Measurements from ENCODE around the gene ACOT7. TPM values are rescaled to one million over a fixed set of nuclear protein-coding genes. Genes with fewer than 3 reads are reported as not detected.
"Not testable (repeated sequence)": the region's sequence is repeated elsewhere in the genome, so short reads cannot be mapped to it uniquely, and the experiment has no call there.

ACOT7 gene
- total RNA-seq, 1 donor from 2014 or later = 13.8 TPM

DNA sequence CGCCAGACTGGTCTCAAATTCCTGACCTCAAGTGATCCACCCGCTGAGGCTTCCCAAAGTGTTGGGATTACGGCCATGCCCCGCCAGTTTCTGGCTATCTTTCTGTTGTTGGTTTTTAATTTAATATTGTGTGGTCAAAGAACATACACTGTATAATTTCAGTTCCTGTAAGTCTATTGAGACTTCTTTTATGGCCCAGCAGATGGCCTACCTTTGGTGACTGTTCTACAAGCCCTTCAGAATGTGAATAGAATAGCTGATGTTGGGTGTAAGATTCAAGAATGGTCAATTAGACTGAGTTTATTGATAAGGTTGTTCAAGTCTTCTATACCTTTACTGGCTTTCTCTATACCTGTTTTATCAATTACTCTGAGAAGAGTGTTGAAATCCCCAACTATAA is 15.5 kb upstream of the ACOT7 start:
- intact Hi-C loops (cut with DNase I) = loop anchor here (10.0 kb wide), 1 partner anchor 354 kb away; no protein-coding TSS in a partner anchor
- no peak for DNase-seq (ENCODE audit: low spot score)

DNA sequence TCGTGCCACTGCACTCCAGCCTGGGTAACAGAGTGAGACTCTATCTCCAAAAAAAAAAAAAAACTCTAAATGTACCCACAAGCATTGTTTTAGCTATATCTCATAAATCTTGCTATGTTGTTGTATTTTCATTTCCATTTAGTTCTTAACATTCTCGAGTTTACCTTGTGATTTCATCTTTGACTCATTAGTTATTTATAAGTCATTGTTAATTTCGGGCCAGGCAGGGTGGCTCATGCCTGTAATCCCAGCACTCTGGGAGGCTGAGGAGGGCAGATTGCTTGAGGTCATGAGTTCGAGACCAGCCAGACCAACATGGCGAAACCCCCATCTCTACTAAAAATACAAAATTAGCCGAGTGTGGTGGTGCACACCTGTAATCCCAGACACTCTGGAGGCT is 14.5 kb upstream of the ACOT7 start:
- intact Hi-C loops (cut with DNase I) = loop anchor here (10.0 kb wide), 1 partner anchor 353 kb away; no protein-coding TSS in a partner anchor
- no peak for DNase-seq (ENCODE audit: low spot score)

DNA sequence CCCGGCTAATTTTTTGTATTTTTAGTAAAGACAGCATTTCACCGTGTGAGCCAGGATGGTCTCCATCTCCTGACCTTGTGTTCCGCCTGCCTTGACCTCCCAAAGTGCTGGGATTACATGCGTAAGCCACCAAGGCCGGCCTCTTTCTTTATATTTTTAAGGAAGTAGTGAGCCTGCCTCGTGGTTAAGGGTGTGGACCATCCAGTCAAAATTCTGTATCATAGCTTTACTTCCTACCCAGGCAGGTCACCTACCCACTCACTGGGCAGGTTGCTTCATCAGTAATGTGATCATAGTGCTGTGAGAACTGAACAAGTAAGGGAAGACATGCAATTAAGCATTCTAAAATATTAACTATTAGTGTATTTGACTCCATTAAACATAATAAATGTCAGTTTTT is 8.1 kb upstream of the ACOT7 start:
- DNase-seq (ENCODE audit: low spot score) = no peak

DNA sequence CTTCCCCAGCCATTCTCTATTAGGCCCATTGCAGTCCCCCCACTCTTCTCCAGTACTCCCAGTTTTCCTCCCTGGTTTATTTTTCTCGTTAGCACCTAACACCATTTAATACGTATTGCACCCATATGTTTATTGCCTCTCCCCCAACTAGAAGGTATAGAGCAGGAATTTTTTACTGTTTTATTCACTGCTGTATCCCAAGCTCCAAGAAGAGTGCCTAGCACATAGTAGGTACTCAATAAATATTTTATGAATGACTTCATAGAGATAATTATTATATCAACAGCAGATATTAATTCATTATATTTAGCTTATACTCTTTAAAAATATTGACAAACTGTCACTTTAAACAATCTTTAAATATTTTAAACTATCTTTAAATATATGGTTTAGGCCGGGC is 5.7 kb upstream of the ACOT7 start:
- no peak for DNase-seq (ENCODE audit: low spot score)
- intact Hi-C loops (cut with DNase I) = no loop called here

More for the DNA sequence above, 8.1 kb upstream of the ACOT7 start:
- intact Hi-C loops (cut with DNase I) = loop anchor here (5.0 to 10.0 kb wide), 2 partner anchors 54 to 347 kb away; no protein-coding TSS in a partner anchor

DNA sequence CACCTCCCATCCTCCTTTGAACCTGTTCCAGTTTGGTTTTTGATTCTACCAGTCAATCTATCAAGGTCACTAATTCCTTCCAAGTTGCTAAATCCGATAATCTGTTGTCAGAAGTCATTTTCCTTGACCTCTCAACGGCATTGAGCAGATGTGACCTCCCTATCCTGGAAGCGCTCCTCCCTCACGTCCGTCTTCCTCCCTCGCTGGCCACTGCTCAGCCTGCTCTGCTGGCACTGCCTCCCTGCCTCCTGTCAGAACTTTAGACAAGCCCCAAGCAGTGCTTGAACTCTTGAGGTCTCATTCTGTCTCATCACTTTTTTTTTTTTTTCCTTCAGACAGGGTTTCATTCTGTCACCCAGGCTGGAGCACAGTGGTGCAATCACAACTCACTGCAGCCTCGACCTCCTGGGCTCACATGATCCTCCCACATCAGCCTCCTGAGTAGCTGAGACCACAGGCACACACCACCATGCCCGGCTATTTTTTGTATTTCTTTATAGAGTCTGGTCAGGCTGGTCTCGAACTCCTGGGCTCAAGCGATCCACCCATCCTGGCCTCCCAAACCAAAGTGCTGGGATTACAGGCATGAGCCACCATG is 4.4 kb upstream of the ACOT7 start:
- DNase-seq (ENCODE audit: low spot score) = no peak
- intact Hi-C loops (cut with DNase I) = loop anchor here (2.0 kb wide), 1 partner anchor 33 kb away; no protein-coding TSS in a partner anchor

DNA sequence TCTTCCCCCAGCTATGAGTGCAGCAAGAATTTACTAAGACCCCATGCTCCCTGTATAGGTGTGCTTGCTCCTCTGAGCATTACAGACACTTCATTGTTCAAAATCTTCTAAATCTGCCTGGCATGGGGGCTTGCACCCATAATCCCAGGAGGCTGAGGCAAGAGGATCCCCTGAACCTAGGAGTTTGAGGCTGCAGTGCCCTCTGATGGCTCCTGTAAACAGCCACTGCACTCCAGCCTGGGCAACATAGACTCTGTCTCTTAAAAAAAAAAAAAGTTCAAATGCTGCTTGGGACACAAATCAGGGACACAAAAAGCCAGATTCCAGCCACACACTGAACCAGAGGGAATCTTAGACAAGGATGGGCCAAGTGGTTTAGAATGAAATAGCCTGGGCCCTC is 3.4 kb upstream of the ACOT7 start:
- DNase-seq (ENCODE audit: low spot score) = no peak
- intact Hi-C loops (cut with DNase I) = loop anchor here (2.0 kb wide), 1 partner anchor 32 kb away; no protein-coding TSS in a partner anchor

DNA sequence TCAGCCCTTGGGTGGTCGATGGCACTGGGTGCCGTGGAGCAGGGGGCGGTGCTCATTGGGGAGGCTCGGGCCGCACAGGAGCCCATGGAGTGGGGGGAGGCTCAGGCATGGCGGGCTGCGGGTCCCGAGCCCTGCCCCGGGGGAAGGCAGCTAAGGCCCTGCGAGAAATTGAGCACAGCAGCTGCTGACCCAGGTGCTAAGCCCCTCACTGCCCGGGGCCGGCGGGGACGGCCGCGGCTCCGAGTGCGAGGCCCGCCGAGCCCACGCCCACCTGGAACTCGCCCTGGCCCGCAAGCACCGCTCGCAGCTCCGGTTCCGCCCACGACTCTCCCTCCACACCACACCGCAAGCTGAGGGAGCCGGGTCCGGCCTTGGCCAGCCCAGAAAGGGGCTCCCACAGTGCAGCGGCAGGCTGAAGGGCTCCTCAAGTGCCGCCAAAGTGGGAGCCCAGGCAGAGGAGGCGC is 2.2 kb upstream of the ACOT7 start:
- intact Hi-C loops (cut with DNase I) = loop anchor here (2.0 kb wide), 1 partner anchor 31 kb away; no protein-coding TSS in a partner anchor
- not testable (repeated sequence) for DNase-seq (ENCODE audit: low spot score)

DNA sequence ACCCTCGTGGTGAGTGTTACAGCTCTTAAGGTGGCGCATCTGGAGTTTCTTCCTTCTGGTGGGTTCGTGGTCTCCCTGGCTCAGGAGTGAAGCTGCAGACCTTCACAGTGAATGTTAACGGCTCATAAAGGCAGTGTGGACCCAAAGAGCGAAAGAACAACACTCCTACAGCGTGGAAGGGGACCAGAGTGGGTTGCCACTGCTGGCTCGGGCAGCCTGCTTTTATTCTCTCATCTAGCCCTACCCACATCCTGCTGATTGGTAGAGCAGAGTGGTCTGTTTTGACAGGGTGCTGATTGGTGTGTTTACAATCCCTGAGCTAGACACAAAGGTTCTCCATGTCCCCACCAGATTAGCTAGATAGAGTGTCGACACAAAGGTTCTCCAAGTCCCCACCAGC is 1.6 kb upstream of the ACOT7 start:
- intact Hi-C loops (cut with DNase I); DNase-seq (ENCODE audit: low spot score): not testable (repeated sequence)

DNA sequence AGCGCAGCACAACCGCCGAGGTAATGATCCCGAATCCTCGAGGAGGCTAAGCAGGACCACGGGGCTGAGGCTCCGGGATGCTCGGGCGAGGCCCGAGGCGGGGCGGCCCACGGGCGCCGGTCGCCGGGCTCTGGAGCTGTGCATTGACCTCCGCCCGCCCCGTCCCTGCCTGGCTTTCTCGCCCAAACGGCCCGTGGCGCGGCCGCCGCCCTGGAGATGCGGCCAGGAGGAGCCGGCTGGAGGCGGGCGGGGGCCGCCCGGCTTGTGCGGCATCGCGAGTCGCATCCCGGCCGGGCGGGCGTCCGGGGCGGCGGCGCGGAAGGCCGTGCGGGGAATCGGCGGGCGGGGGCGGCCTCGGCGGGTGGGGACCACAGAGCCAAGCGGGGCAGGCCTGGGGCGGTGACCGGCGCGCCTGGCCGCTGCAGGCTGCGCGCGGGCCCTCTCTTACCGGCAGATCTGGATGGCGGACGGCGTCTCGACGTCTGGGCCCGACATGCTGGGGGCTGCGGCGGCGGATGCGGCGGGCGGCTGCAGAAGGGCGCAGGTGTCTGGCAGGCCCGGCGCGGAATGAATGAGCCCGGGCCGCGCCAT is 663 bp downstream of the ACOT7 start:
- DNase-seq (ENCODE audit: low spot score) = no peak
- intact Hi-C loops (cut with DNase I) = loop anchor here (5.0 kb wide), 2 partner anchors 36 to 196 kb away; partner anchors contain the start of gene RPL22

DNA sequence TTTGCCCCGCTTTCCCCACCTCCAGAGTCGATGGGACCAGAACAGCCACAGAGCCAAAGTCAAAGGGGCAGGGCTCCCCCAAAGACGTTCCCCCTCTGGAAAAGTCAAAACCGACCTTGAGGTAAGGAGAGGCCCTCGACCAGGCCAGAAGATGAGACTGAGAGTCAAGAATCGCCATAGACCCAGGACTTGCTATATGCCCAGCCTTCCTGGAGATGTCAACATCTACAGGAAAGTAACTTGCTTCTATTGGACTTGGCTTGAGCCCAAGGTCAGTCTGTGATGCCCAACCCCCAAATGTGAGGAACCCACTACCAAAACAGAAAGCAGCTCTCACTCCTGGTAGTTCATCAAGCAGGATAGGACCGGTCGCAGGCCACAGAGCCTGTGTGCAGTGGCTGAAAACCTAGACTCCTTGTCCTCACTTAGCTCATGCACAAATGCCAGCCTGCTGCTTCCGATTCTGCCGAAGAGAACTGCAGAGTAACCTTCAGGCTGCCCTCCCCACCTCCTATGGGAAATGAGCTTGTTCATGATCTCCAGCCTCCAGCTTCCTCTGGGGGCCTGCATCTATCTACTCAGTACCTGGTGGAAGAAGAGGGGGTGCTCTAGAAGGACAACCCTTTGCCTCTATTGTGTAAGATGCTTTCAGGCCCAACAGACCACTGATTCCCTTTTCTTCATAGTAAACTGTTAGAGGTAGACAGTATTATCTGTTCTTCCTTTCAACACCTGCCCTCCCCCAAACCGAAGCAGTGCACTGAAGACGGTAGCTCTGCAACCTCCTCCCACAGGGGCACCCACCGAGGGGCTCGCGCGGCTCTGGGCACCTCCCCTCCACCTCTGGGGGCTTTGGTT is 1.4 kb downstream of the ACOT7 start:
- DNase-seq (ENCODE audit: low spot score) = no peak
- intact Hi-C loops (cut with DNase I) = loop anchor here (5.0 kb wide), 2 partner anchors 35 to 195 kb away; partner anchors contain the start of gene RPL22

DNA sequence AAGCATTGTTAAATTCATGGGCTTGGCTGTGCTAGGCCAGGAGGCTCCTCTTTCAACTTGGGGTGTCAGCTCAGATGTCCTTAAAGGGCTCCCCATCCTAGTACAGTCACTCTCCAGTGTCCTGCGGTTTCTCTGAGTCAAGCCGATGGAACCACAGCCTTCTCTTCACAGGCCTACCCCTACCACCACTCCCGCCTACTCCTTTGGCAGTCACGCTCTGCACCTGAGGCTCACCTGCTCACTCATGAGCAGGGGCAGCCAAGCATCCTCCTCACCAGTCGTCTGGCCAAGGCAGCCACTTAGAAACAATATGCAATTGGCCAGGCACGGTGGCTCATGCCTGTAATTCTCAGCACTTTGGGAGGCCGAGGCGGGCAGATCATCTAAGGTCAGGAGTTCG is 3.6 kb downstream of the ACOT7 start:
- no peak for DNase-seq (ENCODE audit: low spot score)
- intact Hi-C loops (cut with DNase I) = loop anchor here (5.0 kb wide), 2 partner anchors 33 to 193 kb away; partner anchors contain the start of gene RPL22

DNA sequence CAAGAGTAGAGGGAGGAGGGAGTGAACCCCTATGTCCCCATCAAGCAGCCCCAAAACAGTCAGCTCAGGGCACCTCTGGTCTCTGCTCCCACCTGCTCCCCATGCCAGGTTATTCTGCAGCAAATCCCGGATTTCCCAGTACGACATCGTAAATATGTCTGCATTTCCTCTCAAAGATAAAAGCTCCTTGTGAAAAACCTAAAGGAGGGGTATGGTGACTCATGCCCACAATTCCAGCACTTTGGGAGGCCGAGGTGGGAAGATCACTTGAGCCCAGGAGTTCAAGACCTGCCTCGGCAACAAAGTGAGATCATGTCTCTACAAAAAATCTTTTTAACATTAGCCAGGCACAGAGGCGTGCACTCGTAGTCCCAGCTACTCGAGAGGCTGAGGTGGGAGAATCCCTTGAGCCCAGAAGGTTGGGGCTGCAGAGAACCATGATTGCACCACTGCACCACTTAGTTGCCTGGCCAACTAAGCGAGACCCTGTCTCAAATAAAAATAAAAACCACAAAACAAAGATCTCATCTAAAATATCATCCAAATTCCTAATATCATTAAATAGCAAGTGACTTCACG is 7.1 kb downstream of the ACOT7 start:
- DNase-seq (ENCODE audit: low spot score) = no peak
- intact Hi-C loops (cut with DNase I) = no loop called here

DNA sequence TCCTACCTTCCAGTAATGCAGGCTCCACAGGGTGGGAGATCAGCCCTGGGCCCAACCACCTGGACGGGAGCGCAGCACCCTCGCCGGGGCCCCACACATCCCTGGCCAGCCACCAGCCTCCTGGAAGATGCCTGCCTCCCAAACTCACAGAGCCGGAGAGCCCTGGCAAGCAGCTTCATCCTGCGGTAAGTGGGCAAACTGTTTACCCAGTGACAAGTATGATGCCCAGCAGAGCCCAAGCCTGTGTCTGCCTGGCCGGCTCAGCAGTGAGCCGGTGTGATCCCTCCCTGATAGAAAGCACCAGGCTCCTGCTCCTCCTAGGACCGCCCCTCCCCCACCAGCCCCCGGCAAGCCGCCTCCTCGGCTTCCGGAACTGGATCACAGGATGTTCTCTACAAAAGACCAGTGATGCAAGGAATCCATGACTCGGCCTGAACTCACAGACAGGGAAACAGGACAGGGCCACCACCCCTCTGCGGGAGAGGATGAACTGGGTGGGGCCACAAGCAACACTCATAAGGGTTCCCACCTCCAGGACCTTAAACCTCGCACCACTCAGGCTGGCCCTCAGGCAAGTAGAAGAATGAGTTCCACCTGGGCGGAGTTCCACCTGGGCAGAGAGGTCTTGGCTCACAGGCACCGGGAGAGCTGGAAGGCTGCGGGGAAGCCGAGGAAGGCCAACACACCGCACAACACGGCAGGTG is 7.9 kb downstream of the ACOT7 start:
- no peak for DNase-seq (ENCODE audit: low spot score)
- intact Hi-C loops (cut with DNase I) = no loop called here

DNA sequence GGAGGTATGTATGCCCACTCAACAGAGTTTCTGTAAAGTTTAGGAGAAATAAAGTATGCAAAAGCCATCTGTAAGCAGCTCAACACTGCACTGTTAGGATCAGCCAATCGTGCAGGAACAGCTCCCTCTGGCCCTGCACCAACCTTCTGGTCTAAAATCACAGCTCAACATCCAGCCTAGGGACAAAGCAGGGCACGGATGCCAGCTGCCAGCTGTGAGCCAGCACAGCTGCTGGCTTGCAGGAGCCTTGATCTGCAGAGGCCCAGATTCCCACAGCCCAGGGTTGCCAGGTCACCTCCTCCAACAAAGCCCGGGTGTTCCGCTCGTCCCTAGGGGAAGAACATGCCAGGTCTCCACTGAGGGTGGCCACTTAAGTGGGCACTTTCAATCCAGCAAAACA is 8.6 kb downstream of the ACOT7 start:
- DNase-seq (ENCODE audit: low spot score) = no peak
- intact Hi-C loops (cut with DNase I) = no loop called here

DNA sequence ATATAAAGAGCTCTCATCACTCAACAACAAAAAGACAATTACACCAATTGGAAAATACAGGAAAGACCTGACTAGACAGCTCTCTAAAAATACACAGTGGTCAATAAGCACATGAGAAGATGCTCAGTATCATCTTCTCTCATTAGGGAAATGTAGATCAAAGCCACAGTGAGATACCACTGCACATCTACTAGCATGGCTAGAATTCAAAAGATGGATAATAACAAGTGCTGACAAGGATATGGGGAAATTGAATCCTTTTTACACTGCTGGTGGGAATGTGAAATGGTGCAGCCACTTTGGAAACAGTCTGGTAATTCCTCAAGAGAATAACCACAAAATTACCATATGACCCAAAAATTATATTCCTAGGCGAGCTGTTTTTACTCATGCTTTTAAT is 9.4 kb downstream of the ACOT7 start:
- intact Hi-C loops (cut with DNase I) = no loop called here
- no peak for DNase-seq (ENCODE audit: low spot score)

DNA sequence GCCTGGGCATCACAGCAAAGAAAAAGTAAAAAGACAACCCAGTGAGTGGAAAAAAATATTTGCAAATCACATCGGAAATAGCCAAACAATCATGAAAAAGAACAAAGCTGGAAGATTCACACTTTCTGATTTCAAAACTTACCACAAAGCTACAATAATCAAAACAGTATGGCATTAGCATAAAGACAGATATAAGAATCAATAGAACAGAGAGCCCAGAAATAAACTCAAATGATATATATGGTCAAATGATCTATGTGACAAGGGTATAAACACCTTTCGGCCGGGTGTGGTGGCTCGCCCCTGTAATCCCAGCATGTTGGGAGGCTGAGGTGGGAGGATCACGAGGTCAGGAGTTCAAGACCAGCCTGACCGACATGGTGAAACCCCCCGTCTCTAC is 13.5 kb downstream of the ACOT7 start:
- intact Hi-C loops (cut with DNase I) = no loop called here
- no peak for DNase-seq (ENCODE audit: low spot score)

DNA sequence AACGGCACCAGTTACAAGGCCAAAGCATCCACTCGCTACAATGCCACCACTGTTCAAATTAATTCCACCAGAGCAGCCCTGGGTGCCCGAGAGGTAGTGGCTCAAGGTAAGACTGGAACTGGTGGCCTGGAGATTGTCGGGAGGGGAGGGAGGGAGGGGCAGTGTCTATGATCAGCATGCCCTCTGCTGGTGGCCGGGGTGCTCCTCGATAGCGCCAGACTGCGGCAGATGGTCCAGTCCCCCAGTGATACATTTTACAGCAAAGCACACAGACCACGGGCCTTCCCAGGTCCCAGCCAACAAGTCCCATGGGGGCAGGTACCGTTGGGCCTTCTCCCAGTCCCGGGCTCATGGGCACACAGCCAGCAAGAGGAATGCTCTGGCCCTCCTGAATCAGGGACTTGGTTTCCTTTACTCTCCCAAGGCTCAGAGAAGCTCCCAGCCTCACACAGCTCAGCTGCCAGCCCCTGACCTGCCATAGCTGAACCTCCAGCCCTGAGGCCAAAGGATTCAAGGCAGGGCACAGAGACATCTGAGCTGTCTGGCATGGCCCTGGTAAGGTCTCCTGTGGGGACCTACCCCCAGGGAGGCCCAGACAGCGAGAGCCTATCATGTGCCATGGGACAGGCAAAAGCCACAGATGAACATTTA is 15.3 kb downstream of the ACOT7 start:
- intact Hi-C loops (cut with DNase I) = no loop called here
- DNase-seq (ENCODE audit: low spot score) = no peak

DNA sequence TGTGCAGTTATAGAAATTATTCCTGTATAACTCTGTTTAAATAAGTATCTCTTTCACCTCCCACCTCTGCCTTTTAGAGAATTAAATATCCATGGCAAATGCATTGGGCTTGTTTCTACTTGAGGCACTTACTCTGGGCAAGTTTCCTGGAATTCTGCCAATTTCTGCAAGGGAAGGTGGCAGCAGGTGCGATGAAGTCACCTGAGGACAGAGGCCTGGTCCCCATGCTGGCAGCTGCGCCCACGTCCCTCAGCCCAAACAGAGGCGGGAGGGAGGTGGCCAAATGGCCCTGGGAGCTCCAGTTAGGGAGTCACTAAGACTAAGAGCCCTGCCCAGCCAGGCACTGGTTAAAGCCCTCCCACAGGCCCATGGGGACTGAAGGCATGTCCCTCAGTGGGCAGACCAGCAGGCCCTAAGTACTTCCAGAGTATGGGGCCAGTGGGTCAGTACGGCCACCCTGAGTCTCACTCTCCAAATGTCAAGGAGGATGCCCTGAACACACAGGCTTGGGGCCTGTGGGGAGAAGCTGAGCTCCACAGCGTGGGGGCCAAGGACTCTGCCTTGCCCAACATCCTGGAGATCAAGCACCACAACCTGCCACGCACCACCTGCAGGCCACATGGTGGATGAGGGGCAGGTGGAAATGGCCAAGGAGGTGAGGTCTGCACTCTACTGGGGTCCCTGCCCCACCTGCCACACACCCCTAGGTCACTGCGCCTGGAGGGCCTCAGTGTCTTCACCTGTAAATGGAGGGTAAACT is 19.4 kb downstream of the ACOT7 start:
- intact Hi-C loops (cut with DNase I) = no loop called here
- DNase-seq (ENCODE audit: low spot score) = no peak
